GM19455 (cell line): Measurements from ENCODE around the gene ACE.

ENCODE experiments used
- ATAC-seq: cut with Tn5 transposase; IDR thresholded peaks from one replicate; pipeline ENCODE4 v1.9.1; 2021; ENCODE audit not compliant: unreplicated experiment

ACE gene

DNA sequence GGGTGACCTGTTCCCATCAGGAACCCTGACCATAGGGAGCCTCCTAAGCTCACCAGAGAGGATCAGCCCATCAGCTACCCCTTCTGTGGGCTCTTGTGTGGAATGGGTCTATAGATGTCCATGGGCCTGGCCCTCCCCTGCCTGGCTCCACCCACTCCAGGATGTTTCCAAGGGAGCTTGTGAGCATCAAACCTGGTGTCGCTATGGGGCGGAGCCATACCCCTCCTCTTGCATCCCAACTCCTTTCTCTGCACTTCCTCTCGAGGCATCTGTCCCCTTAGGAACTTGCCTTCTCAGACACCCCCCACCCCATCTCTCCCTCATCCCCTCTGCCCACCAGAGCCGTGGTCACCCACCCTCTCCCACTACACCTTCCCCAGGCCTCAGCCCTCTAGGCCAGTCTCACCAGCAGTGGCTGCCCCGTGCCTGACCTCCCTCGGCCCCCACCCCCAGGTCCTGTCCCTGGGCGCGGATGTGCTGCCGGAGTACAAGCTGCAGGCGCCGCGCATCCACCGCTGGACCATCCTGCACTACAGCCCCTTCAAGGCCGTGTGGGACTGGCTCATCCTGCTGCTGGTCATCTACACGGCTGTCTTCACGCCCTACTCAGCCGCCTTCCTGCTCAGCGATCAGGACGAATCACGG is 56.7 kb downstream of the ACE start:
- no peak for ATAC-seq

- ATAC-seq: no peak
Measured at GRCh38 chr17:63534078-63534570, 57.3 kb downstream of the ACE start.

DNA sequence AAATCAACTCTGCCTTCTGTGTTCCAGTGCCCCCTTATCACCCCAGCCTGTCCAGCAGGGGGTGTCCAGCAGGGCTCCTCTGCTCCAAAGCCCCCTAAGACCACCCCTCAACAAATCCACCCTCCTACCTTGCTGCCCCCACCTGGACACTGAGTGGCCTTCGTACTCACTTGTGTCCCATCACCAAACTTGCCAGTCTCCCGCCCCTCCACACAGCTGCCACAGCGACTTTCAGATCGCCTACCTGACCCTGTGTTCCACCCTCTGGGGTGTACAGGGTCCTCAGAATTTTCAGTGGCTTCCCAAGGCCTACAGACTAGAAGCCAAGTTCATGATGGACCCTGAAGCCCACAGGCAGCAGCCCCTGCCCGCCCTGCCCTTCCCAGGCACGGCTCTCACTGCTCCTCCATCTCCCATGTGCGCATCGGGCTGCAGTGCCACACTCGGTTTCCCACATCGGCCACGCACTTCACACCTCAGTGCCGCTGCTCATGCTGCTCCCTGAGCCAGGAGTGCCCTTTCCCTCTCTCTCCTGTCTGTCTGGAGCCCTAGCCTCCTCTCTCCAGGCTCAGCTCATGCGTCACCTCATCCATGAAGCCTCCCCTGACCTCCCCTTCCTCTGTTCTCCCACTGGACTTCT is 58.1 kb downstream of the ACE start:
- ATAC-seq: no peak

- no peak for ATAC-seq
Measured at GRCh38 chr17:63535640-63536039, 58.8 kb downstream of the ACE start.

- ATAC-seq: no peak
Measured at GRCh38 chr17:63537001-63537400, 60.1 kb downstream of the ACE start.

DNA sequence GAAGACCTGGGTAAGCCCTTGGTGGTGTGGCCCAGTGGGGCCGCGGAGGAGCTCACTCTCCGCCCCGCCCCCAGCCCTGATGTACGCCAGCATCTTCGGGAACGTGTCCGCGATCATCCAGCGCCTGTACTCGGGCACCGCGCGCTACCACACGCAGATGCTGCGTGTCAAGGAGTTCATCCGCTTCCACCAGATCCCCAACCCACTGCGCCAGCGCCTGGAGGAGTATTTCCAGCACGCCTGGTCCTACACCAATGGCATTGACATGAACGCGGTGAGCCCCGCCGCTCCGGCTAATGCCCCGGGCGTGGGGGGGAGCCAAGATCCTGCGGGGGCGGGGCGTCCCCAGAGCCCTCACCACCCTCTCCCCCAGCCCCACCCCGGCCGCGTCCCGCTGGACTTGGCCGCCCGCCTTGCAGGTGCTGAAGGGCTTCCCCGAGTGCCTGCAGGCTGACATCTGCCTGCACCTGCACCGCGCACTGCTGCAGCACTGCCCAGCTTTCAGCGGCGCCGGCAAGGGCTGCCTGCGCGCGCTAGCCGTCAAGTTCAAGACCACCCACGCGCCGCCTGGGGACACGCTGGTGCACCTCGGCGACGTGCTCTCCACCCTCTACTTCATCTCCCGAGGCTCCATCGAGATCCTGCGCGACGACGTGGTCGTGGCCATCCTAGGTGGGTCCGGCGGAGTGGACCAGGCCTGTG is 61.3 kb downstream of the ACE start:
- no peak for ATAC-seq

DNA sequence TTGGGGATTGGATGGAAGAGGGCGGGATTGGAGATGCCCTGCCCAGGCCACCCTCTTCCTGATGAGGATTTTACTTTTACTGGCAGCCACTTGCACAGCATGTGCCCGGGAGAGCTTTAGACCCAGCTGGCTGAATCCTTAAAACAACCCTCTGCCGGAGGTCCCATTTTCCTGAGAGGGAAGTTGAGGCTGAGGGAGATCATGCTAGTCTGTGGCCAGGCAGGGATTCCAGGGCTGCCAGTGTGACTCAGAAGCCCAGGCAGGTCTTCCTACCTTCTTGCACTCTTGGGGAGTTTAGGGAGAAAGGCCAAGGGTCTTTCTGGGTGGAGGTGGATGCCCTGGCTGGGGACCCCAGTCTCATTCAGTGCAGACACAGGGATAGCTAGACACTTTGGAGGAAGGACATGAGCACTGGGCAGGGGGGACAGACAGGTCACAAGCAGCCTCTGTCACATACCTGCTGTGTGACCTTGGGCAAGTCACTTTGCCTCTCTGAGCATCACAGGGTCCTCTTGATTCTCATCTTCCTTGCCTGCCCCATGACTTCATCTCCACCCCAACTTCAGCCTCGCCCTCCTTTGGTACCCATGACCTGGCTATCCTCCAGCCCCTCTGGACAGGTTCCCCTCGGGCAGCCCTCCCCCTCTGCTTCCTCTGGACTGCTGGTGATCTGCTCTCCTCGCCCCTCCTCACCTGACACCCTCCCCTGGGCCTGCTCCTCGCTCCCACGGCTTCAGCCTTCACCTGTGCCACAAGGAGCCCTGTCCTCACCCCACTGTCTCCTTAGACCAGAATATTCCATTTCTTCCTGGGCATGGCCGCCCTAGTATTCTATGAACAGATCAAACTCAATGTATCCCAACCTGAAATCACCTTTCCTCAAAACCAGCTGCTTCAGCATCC is 62.1 kb downstream of the ACE start:
- ATAC-seq: no peak

DNA sequence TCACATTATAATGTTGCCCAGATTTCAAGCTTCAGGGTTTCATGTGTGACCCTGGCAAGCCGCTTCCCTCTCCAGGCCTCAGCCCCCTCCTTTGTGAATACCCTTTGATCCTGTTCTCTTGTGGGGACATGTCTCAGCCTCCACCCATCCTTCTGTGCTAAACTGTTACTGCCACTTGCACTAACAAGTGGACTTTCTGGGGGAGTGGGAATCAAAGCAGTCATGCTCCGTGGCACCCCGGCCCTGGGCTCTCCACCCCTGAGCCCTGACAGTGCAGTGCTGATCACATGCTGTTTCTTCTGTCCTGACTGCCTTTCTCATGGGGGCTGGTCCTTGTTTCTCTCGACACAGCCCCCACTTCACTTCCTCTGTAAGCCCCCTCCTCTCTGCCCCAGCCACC is 63.7 kb downstream of the ACE start:
- ATAC-seq: no peak

DNA sequence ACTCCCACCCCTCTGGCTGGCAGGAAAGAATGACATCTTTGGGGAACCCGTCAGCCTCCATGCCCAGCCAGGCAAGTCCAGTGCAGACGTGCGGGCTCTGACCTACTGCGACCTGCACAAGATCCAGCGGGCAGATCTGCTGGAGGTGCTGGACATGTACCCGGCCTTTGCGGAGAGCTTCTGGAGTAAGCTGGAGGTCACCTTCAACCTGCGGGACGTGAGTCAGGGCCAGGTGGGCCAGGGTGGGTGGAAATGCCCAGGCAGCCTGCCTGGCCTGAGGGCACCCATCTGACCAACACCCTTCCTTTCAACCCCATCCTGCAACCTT is 65.3 kb downstream of the ACE start:
- no peak for ATAC-seq

GRCh38 chr17:63542942-63543821 is 66.3 kb downstream of the ACE start:
- ATAC-seq: no peak

GRCh38 chr17:63543822-63544420 is 67.1 kb downstream of the ACE start:
- ATAC-seq: no peak

GRCh38 chr17:63544467-63545301 is 67.8 kb downstream of the ACE start:
- no peak for ATAC-seq

DNA sequence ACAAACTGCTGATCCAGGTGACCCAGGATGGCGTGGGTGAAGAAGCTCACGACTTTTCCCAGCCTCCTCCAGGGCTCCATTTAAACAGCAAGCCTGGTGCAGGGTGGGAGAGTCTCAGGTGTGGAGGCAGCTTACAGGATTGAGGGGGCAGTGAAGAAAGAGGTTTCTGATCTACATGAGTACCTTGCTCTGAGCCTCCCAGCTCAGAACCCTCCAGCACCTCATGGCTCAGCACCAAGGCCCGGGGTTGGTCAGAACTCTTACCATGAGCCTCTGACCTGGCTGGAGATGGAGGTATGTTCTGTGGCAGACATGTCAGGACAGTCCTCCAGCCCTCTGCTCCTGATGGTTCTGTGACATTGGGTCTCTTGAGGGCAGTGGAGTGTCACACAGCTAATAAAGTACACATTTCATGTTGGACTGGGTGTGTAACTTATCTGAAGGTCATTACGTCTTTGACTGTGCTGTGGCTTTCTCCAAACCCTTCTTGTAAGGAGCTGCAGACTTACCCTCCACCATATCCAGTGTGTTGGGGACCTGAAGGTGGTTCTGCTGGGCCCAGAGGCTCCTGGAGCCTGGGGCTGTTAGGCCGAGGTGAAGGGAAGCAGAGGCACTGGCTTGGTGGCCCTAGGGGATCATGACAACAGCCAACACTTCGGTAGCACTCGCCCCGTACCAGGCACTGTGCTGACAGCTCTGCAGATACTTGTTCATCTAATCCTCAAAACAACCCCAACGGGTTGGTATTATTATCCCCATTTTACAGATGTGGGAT is 69.6 kb downstream of the ACE start:
- ATAC-seq: no peak

DNA sequence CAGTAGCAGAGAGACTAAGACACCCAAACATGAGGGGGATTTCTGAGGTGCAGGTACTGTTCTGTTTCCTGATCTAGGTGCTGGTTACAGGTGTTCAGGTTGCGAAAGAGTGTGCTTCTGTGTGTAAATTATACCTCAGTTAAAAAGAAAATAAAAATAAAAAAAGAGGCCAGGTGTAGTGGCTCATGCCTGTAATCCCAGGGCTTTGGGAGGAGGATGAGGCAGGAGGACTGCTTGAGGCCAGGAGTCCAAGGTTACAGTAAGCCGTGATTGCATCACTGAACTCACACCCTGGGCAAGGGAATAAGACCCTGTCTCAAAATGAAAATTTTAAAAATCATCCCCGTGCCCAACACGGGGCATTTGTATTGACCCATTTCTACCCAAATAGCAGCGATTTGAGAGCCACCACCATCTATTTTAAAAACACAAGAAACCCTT is 70.2 kb downstream of the ACE start:
- ATAC-seq: no peak
